HG03280 (cell line): ENCODE measurements around the gene PLXNB3.
"Not testable (repeated sequence)": the region's sequence is repeated elsewhere in the genome, so short reads cannot be mapped to it uniquely, and the experiment has no call there.

Experiments
- ATAC-seq: cut with Tn5 transposase; IDR thresholded peaks from one replicate; pipeline ENCODE4 v1.9.1; 2021; ENCODE audit warnings: mild to moderate bottlenecking, moderate library complexity; ENCODE audit not compliant: unreplicated experiment

Gene PLXNB3

DNA sequence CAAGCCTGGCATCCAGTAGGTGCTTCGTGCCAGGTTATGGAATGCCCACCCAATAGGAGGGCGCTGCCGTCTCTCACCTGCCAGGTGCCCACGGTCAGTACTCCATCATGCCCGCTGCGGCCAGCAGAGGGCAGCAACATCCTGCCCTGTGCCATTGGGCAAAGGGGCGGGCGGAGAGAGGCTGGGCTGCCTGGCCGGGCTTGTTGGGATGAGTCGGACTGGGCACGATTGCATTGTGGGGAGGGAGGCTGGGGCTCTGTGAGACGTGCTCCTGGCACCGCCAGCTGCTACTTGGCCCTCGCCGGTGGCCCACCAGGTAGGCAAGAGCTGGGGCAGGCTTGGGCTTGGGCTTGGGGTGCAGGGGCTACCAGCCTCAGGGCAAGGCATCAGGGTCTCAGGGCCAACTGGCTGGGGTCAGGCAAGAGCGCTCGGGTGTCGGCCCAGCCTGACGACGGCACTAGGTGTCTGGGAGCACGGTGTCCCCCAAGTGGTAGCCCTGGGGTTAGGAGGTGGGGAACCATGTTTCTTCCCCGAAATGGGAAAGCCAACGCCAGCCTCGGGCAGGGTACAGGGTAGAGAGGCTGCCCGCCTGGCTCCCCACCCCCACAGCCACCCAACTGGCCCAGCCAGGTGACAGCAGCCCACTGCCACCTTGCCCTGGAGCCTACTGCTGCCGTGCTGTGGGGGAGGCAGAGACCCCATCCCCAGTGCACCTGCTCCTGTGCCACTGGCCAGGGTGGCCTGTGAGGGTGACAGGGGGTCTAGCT is at the start of gene PLXNB3:
Gene PLXNB3, plus strand, starts transcription at position 261 of the 767 bp plus-strand sequence. CDS start 1,287 bp downstream, outside the sequence.
- ATAC-seq: peak; percentile 58

DNA sequence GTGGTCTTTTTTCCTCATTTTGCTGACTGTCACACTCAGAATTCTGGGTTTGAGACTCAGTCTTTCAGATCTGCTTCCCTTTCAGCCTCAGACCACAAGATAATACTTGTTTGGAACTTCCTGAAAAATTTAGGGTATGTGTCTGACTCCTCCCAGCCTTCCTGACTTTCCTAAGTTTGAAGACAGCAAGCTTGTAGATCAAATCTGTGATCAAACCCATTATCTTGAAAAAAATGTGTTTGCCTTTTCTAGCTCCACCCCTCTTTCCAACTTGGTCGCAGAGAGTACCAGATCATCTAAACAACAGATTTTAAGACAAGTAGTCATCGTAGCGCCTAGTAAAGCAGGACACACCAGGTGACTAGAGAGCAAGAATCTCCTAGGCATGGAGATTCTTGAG is 49.8 kb upstream of the PLXNB3 start:
- no peak for ATAC-seq

GRCh38 chrX:153717445-153717844 is 46.6 kb upstream of the PLXNB3 start:
- no peak for ATAC-seq

- ATAC-seq: no peak
These were observed 44.8 kb upstream of the PLXNB3 start for GRCh38 chrX:153719238-153719637.

- no peak for ATAC-seq
These were observed 44.3 kb upstream of the PLXNB3 start for GRCh38 chrX:153719701-153720100.

DNA sequence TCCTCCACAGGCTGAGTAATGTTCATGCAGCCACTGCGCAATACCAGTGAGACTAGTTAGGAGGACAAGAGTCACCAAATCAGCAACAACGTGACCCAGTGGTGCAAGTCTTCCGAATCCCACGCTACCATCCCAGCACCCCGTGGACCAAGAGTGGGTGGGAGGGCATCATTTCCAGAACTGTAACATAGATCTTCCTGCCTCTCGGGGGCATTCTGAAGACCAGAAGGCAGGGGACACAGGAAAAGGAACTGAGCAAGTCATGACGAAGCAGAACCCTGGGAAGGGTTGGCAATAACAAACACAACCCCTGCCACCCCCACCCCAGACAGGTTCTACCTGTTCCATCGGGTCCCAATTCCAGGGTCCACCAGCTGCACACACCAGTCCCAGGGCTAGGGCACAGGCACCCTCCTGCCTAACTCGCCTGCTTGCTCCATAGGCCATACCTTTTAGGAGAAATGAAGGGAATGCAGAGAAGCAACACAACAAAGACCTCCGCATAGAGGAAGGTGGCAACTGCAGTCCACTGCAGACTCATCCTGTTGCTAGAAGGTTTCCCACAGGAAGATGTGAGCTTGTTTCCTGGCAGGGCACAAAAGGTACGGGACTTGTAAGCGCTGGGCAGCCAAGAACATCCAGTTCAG is 41.2 kb upstream of the PLXNB3 start:
- no peak for ATAC-seq

- ATAC-seq: peak; percentile 32
These were observed 40.4 kb upstream of the PLXNB3 start for GRCh38 chrX:153723351-153724251.

GRCh38 chrX:153724252-153725038 is 39.6 kb upstream of the PLXNB3 start, which contains the start of the genes ABCD1 and BCAP31:
ABCD1 (plus strand) TSS chrX:153724856; CDS start chrX:153725267, 411 bp downstream.
BCAP31 (minus strand) TSS chrX:153724387; CDS start chrX:153723244, 1,143 bp downstream.
- peak; percentile 62 for ATAC-seq

DNA sequence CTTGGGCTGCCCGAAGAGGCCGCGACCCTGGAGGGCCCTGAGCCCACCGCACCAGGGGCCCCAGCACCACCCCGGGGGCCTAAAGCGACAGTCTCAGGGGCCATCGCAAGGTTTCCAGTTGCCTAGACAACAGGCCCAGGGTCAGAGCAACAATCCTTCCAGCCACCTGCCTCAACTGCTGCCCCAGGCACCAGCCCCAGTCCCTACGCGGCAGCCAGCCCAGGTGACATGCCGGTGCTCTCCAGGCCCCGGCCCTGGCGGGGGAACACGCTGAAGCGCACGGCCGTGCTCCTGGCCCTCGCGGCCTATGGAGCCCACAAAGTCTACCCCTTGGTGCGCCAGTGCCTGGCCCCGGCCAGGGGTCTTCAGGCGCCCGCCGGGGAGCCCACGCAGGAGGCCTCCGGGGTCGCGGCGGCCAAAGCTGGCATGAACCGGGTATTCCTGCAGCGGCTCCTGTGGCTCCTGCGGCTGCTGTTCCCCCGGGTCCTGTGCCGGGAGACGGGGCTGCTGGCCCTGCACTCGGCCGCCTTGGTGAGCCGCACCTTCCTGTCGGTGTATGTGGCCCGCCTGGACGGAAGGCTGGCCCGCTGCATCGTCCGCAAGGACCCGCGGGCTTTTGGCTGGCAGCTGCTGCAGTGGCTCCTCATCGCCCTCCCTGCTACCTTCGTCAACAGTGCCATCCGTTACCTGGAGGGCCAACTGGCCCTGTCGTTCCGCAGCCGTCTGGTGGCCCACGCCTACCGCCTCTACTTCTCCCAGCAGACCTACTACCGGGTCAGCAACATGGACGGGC is 38.8 kb upstream of the PLXNB3 start:
- ATAC-seq: peak; percentile 2

GRCh38 chrX:153725832-153726285 is 38.2 kb upstream of the PLXNB3 start:
- ATAC-seq: no peak

- peak; percentile 35 for ATAC-seq
These were observed 37.5 kb upstream of the PLXNB3 start for GRCh38 chrX:153726286-153727122.

- no peak for ATAC-seq
These were observed 36.7 kb upstream of the PLXNB3 start for GRCh38 chrX:153727123-153727931.

- ATAC-seq: no peak
These were observed 36.0 kb upstream of the PLXNB3 start for GRCh38 chrX:153728095-153728494.

GRCh38 chrX:153728951-153729631 is 35.0 kb upstream of the PLXNB3 start:
- ATAC-seq: no peak

GRCh38 chrX:153730115-153730514 is 33.9 kb upstream of the PLXNB3 start:
- ATAC-seq: not testable (repeated sequence)

- no peak for ATAC-seq
These were observed 32.8 kb upstream of the PLXNB3 start for GRCh38 chrX:153731117-153731844.
